Brain pericyte (primary cell): ENCODE results near the gene SORL1.
A peak's percentile ranks its signal among the peaks of the same experiment; 100 is the strongest.
"Not testable (repeated sequence)": the region's sequence is repeated elsewhere in the genome, so short reads cannot be mapped to it uniquely, and the experiment has no call there.

Experiments used
- DNase-seq: peaks from one replicate; pipeline ENCODE4 v3.0.0-alpha.2; 2012; ENCODE audit warnings: low read depth, low spot score

The SORL1 gene

DNA sequence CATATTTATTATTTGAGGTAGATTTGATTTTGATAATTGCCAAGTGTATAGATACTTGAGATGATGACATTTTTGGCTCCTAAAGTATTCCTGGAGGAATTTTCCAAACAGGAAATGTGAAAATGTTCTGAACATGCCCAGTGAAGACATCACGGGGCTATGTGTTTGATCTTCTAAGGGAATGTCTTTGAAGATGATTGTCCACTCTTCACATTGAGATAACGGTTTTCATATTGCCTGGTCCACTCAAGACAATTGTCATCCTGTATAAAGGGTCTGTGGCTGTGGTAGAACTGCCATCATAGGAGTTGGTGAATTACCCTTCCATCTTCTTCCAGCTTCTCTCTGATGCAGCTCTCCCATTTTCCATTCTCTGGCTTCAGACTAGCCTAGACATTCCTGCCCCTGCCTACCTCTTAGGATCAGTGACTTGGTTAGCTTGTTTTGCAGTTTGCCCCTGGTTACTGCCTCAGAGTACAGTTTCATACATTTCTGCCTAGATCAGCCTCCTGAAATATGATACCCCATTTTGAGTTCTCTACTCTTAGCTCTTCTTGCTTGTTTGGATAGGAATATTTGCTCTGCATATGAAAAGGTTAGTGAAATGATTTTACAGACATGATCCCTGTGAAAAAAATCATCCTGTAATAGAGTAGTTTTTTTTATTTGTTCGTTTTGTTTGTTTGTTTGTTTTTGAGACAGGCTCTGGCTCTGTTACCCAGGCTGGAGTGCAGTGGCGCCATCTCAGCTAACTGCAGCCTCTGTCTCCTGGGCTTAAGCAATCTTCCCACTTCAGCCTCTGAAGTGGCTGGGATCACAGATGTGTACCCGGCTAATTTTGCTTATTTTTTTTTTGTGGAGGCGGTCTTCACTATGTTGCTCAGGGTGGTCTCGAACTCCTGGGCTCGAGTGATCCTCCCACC lies 112.0 kb downstream of the SORL1 start:
- no peak for DNase-seq

DNA sequence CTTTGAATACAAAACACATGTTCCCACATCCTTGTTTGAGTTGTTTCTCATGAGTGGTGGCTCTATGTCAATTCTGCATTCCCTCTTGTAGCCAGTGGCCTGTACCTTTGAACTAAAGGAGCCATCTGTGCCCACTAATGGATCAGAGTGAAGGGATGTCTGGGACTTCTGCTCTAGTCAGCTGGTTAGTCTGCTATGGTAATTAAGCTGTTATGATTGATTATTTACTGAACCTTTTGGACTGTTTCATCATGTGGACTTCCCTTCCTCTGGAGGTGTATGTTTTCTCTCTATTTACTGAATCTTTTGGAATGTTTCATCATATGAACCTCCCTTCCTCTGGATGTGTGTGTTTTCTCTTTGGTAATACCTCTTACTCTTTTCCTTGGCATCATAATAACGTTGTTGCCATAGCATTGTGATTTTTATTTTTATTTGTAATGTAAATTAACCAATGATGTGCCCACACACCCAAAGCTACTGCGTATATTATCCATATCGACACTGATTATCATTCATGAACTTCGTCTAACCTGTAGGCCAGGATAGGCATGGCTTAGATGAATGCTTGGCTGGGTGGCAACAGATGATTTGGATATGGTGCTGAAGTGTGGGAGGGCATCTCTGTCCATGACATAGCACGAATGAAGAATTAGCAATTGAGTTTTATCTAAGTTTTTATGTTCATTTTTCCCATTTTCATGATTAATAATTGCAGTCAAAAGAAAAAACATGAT lies 113.0 kb downstream of the SORL1 start:
- no peak for DNase-seq

DNA sequence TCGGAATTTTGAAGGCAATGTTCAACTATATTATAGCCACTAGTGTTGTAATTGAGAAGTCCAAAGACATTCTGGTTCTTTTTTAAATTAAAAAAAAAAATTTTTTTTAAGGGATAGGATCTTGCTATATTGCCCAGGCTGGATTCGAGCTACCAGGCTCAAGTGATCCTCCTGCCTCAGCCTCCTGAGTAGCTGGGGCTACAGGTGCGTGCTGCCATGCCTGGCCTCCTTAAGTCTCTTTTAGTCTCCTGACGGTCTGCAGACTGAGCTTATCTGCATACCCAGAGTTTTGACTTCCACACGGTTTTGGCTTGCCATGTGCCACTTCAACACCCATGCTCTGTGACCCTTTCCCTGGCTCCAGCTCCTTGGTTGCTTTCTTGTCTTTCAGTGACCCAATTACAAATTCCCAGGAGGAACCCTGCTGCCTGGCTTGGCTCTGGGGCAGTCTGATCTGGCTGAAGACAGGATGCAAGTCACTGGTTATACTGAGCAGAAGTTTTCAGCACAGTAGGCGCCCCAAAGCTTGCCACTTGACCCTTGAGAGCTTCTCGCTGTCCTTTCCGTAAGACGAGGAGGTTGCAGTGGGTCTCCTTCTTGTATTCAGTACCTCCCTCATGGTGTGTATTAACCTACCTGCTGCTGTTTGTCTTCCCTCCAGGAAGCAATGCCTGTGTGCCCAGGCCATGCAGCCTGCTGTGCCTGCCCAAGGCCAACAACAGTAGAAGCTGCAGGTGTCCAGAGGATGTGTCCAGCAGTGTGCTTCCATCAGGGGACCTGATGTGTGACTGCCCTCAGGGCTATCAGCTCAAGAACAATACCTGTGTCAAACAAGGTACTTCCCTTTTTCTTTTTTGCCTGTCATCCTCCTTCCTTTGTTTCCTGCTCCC lies 114.4 kb downstream of the SORL1 start:
- no peak for DNase-seq

DNA sequence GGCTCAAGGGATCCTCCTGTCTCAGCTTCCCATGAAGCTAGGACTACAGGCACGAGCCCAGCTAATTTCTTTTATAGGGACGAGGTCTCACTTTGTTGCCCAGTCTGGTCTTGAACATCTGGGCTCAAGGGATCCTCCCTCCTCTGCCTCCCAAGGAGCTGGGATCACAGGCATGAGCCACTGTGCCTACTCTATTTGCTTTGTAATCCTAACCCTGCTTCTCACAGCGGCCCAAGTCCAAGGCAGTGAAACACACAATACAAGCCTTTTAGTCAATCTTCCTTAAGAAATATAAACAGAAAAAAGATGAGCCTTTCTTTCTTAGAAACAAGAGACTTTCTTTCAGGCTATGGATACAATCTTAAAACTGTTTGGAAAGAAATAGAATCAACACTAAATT lies 115.9 kb downstream of the SORL1 start:
- DNase-seq = no peak

DNA sequence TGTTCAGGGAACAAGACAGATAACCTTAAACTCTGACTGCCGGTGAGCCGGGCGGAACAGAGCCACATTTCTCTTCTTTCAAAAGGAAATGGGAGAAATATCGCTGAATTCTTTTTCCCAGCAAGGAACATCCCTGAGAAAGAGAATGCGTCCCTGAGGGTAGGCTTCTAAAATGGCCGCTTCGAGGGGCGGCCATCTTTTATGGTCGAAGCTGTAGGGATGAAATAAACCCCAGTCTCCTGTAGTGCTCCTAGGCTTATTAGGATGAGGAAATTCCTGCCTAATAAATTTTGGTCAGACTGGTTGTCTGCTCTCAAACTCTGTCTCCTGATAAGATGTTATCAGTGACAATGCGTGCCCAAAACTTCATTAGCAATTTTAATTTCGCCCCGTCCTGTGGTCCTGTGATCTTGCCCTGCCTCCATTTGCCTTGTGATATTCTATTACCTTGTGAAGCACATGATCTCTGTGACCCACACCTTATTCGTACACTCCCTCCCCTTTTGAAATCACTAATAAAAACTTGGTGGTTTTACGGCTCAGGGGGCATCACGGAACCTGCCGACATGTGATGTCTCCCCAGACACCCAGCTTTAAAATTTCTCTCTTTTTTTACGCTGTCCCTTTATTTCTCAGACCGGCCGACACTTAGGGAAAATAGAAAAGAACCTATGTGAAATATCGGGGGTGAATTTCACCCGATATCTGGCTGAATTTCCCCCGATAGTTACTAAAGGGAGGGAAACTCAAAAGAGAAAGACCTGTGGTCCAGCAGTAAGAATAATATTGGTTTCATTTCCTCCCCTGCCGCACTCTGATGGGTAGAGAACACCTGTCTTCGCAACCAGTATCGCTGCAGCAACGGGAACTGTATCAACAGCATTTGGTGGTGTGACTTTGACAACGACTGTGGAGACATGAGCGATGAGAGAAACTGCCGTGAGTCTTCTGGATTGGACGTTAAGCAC lies 117.5 kb downstream of the SORL1 start:
- DNase-seq = not testable (repeated sequence)

DNA sequence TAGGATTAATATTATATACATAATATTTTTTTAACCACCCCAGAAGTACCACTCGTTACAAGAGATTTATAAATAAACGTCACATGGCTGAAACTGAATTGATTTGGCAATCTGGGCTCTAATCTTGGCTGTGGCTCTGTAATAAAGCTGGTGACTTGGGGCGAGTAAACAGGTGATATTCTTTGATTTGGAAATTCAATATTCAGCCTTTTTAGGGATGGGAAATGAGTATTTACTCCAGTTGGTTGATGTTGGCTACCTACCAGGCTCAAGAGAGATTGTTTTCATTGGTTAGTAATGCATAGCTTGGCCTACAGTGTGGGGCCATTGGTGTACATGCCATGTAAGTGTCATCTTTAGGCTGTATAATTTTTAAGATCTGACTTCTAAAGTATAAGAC lies 118.3 kb downstream of the SORL1 start:
- DNase-seq = no peak

DNA sequence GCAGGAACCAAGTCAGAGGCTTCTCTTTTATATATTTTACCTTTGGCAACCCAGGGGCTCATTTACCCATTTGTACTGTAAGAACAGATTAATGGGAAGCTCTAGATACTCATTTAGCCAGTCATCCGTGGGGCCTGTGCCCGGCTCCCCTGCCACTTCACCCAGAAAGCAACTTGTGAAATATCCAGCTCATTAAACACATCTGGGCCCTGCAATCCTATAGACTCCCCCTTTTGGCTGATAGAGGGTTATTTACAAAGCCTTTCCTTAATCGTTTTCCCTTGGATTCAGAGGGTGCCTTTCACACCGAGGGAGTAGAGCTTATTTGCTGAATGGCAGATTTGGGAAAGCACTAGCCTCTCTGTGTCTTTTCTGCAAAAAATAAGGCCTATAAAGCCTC lies 119.4 kb downstream of the SORL1 start:
- no peak for DNase-seq

DNA sequence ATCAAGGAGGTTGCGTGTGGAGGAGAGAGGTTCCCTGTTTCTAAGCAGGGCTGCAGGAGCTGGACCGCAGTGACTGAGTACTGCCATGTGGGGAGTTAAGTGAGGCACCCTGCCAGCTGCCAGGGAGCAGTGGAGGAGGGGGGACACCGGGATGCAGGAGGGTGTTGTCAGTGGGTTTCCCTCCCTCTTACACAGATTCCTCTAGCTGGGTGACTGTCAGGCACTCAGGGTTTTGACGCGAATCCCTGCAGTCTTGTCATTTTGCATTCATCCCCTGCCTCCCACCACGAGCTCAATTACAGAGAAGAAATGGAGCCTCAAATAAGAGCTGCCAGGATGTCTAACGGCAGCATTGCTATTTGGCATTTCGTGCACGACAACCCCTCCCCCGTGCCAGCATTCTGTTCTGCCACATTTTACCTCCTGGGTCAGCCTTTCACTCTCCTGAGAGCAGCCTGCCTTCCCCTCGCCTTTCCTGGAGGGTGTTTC lies 120.5 kb downstream of the SORL1 start:
- no peak for DNase-seq

DNA sequence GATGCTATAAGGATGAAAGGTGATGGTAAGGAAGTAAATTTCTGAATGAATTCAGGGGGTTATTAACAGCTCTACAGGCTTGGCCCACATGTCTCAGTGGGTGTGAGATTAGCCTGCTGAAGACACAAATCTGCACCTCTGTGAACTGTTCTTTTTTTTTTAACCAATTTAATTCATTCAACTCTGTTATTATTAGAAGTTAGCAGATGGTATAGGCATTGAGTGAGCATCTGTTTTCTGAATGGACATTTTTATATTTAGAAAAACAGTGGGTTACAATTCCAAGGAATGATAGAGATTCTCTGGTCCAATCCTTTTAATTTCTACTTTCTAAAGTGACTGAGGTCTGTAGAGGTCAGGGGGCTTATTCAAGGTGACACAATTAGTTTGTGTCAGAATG lies 122.7 kb downstream of the SORL1 start:
- DNase-seq = no peak

DNA sequence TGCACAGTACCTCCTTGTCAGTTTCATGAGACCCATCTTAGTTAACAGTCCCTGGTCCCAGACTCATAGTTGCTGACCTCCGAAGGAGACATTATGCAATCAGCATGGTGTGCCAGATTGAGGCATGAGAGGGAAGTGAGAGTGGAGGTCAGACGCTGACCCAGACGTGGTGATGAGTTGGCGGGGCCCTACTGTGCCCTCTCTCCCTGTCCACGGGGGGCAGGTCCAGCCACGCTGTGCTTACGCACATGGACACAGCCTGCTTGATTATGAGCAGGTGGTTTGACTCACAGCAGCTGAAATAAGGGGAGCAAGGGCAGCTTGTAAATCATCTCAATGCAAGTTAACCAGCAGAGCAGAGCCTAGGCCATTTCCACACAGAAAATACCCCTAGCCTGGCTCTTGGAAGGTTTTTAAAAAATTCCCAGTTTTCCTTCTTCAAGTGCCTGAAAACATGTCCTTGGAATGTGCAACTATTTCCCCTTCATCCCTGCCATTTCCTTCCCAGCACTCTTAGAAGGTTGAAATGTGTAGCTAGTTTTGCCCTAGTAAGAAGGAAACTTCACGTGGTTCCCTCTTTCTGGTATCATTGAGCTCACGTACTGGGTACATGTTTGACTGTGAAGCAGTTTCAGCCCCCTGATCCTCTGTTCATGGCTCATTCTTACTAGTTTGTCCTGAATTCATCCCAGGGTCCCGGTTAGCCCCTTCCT lies 123.3 kb downstream of the SORL1 start:
- peak; percentile 41 for DNase-seq

DNA sequence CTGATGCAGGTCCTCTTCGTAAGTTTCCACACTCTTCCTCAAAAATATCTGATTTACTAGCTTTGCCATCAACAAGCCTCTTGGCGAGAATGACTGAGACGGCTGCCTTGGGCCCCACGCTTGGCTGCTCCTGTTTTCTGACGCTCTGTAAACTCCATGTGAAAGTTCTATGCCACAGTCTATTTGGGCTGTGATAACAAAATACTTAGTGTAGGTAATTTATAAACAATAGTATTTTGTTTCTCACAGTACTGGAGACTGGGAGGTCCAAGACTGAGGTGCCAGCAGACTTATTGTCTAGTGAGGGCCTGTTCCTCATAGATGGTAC lies 123.8 kb downstream of the SORL1 start:
- no peak for DNase-seq

DNA sequence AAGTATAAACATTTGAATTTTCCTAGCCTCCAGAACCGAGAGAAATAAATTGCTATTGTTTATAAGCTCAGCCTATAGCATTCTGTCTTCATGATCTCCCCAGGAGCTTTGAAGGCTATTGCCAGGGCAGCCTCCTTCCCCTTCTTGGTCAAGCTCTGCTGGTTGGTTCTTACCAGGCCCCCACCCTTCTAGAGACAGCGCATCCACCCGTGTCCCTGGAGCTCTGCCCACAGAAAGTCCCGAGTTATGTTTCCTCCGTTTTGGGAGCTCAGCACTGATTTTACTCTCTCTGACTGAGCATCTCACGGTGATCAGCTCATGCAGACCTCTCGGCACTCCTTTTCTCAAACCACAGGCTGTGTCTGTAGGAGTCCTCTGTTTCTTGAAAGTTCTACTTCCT lies 124.4 kb downstream of the SORL1 start:
- no peak for DNase-seq

DNA sequence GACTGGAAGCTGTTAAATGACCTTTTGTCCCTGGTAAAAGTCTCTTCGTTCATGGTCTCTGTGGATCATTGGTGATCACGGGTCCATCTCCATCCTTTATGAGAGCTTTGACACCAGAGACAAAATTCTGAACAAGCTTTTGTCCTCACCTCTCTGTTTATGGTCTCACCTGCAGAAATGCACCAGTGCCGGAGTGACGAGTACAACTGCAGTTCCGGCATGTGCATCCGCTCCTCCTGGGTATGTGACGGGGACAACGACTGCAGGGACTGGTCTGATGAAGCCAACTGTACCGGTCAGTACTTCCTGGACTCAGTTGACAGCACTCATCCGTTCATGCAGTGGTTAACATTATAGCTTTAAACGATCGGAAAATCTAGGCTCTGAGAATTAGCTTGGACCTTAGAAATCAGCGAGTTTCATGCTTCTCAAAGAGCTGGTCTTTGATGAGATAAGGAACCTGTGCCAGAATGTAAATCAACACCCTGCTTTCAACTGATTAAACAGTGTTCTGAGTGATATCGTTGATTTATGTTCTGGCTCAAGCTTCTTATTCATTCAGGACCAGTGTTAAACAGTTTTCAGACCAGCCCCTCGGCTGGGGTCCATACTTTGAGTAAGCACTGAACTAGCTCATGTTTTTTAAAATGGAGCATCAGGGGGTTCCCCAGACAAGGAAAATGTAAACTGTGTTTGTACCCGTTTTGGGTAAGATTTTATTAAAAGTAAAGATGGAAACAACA lies 125.2 kb downstream of the SORL1 start:
- DNase-seq = no peak

DNA sequence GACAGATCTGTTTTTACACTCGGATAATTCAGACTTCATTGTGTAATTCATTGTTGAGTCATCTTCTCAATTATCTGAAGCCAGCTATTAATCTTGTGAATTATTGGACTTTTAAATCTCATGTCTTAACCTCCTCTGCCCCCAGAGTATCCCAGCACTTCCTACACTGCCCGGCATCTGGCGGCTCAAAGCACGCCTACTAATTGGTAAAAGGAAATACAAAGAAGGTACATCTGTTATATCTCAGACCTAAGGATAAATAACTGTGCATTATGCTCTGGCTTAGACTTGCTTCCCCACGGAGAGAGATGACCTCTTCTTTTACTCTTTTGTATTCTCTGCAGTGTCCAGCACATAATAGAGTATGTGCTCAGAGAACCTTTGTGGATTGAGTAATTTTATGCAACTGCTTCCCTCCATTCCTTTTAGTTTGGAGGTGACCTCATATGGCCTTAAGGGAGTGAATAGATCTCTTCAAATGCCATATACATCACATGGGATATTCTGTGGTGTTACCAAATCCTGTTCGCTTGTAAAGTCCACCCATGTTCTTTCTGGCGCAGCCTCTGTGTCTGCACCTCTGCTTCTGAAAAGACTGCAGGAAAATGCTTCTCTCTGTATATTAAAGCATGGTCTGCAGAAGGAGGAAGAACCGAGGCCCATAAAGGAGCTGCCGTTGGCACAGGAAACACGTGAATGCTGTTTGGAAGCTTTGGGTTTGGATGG lies 126.3 kb downstream of the SORL1 start:
- no peak for DNase-seq

DNA sequence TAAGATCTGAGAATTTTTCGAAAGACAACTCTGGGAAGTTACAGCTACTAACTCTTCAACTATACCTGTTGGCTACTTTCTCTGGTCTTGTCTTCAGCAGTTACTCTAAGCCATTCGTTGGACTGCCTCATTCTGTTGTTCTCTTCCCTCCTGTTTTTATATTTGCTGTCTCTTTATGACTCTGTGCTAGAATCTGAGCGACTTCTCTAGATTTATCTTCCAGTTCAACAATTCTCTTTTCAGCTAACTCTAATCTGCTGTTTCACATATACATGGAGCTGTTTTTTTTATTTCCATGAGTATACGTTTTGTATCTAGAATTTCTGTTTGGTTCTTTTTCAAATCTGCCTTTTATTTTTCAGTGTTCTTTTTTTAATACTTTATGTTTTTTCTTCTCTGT lies 128.0 kb downstream of the SORL1 start:
- no peak for DNase-seq

DNA sequence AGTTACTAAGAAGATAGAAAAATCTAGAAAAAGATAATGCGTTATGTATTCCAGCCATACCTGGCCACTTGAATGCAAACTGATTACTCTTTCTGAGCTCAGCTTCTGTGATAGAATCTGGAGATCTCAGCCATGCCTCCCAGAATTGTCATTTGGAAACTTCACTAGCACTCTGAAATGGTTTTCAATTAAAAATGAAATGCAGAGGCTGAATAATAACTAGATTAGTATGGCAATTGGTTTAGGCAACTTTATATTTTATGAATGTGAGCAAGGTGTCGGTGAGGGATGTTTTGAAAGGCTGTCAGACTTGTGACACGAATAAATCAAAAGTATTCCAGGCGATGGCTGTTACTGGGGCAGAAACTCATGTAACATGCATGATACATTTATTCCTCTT lies 129.5 kb downstream of the SORL1 start:
- no peak for DNase-seq

DNA sequence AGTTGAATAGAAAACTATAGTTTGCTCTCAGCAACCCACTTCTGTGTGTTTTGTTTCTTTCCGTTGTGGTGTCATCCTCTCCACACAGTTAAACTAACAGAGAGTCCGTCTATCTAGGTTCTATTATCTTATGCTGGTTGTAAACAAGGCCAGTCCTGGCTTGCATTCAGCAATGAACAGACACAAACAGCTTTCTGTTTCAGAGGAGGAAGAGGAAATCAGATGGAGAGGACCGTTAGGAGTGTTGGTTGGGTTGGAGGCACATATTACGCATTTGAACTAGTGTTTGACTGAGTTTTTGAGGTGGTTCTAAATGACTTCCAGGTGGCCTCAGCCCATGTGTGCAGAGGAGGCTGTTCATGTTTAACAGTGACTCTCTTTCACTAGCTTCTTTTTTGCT lies 130.2 kb downstream of the SORL1 start:
- DNase-seq = no peak

DNA sequence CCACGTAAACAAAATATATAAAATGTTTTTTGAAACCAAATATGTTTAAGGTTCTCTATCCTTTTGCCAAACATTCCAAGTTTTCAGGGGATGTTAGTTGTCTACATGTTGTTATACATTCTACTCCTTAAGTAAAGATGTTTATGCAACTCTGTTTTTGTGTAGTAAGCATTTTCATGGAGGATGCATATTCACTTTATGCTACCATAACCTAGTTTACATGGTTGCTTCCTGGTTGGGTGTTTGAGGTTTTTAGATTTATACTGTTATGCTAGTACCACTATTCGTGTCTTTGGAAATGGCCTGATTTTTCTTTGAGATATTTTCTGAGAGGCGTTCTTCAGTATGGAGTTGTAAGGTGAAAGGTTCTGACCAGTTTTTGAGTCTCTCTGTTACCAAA lies 131.7 kb downstream of the SORL1 start:
- no peak for DNase-seq

DNA sequence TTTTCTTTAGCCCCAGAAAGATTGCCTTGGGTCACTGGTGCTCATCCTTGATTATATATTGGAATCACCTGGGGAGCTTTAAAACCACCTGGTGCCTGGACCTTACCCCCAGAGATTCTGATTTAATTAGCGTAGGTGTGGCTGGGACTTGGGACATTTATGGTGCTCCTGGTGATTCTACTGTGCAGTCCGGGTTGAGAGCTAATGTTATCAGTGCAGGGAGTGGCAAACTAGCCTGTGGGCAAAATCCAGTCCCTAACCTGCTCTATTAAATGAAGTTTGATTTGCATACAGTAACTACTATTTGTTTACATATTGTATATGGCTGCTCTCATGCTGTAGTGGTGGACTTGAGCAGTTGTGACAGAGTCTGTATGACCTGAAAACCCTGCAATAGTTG lies 134.6 kb downstream of the SORL1 start:
- DNase-seq = no peak
